Mammary epithelial cell (primary cell): ENCODE results near the gene GPR137.

Source experiments
- EZH2 ChIP-seq: IDR thresholded peaks from 2 replicates; pipeline ENCODE4 v1.6.1; 2012; ENCODE audit warnings: low read length, inconsistent platforms, borderline replicate concordance
- TF ChIP-seq, protein P1 (sequence below), 2 donors: IDR thresholded peaks in 1 of 2; conservative IDR thresholded peaks in 1 of 2; 2 replicates each; pipeline ENCODE4 v1.5.1; 2011 to 2012; ENCODE audit warnings: inconsistent platforms in 2 of 2, low read length in 2 of 2, mild to moderate bottlenecking in 2 of 2, control low read depth in 1 of 2, low read depth in 1 of 2; ENCODE audit not compliant: insufficient read depth in 1 of 2; ENCODE audit errors: extremely low read depth in 1 of 2

DNA sequence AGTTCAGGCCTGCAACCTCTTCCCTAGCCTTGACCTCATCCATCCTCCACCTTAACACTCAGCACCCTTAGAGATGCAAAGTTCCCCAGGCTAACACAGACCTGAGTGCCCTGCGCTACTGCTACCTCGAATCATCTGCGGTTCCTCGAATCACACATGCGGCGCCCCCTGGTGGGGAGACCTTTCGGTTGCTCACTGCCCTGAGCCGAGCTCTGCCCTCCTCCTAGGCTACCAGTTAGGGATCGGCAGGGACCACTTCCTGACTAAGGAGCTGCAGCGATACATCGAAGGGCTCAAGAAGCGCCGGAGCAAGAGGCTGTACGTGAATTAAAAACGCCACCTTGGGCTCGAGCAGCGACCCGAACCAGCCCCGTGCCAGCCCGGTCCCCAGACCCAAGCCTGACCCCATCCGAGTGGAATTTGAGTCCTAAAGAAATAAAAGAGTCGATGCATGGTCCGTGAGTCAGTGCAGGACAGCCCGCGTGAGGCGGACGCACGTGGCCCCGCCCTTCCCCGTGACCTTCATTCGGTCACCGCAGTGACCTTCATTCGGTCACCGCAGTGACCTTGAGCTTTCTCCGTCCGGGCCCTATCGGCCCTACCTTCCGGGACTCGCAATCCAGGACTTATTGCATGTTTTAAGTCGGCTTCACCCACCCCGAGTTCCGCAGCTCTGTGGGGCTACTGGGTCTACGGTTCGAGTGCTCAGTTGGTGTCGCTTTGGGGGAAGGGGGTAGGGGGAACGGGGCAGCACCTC, 18.8 kb downstream of the GPR137 start:
- TF ChIP-seq EZH2: no peak
- TF ChIP-seq, protein P1, sequence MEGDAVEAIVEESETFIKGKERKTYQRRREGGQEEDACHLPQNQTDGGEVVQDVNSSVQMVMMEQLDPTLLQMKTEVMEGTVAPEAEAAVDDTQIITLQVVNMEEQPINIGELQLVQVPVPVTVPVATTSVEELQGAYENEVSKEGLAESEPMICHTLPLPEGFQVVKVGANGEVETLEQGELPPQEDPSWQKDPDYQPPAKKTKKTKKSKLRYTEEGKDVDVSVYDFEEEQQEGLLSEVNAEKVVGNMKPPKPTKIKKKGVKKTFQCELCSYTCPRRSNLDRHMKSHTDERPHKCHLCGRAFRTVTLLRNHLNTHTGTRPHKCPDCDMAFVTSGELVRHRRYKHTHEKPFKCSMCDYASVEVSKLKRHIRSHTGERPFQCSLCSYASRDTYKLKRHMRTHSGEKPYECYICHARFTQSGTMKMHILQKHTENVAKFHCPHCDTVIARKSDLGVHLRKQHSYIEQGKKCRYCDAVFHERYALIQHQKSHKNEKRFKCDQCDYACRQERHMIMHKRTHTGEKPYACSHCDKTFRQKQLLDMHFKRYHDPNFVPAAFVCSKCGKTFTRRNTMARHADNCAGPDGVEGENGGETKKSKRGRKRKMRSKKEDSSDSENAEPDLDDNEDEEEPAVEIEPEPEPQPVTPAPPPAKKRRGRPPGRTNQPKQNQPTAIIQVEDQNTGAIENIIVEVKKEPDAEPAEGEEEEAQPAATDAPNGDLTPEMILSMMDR (conservative IDR thresholded peaks at IDR 0.05 in 1 of 2, IDR thresholded peaks at IDR 0.05 in 1 of 2; ENCODE audit: extremely low read depth in 1 of 2, insufficient read depth in 1 of 2, low read depth in 1 of 2, low read length in 2 of 2): peak; percentile 79 to 88
